ENCODE results near the gene JARID2.

The JARID2 gene

GRCh38 chr6:15349379-15349778, 103.5 kb downstream of the JARID2 start (continued):
- TF ChIP-seq, protein P1, sequence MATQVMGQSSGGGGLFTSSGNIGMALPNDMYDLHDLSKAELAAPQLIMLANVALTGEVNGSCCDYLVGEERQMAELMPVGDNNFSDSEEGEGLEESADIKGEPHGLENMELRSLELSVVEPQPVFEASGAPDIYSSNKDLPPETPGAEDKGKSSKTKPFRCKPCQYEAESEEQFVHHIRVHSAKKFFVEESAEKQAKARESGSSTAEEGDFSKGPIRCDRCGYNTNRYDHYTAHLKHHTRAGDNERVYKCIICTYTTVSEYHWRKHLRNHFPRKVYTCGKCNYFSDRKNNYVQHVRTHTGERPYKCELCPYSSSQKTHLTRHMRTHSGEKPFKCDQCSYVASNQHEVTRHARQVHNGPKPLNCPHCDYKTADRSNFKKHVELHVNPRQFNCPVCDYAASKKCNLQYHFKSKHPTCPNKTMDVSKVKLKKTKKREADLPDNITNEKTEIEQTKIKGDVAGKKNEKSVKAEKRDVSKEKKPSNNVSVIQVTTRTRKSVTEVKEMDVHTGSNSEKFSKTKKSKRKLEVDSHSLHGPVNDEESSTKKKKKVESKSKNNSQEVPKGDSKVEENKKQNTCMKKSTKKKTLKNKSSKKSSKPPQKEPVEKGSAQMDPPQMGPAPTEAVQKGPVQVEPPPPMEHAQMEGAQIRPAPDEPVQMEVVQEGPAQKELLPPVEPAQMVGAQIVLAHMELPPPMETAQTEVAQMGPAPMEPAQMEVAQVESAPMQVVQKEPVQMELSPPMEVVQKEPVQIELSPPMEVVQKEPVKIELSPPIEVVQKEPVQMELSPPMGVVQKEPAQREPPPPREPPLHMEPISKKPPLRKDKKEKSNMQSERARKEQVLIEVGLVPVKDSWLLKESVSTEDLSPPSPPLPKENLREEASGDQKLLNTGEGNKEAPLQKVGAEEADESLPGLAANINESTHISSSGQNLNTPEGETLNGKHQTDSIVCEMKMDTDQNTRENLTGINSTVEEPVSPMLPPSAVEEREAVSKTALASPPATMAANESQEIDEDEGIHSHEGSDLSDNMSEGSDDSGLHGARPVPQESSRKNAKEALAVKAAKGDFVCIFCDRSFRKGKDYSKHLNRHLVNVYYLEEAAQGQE (tag by site-specific recombination; IDR thresholded peaks at IDR 0.05) = no peak
- TF ChIP-seq, protein P2, sequence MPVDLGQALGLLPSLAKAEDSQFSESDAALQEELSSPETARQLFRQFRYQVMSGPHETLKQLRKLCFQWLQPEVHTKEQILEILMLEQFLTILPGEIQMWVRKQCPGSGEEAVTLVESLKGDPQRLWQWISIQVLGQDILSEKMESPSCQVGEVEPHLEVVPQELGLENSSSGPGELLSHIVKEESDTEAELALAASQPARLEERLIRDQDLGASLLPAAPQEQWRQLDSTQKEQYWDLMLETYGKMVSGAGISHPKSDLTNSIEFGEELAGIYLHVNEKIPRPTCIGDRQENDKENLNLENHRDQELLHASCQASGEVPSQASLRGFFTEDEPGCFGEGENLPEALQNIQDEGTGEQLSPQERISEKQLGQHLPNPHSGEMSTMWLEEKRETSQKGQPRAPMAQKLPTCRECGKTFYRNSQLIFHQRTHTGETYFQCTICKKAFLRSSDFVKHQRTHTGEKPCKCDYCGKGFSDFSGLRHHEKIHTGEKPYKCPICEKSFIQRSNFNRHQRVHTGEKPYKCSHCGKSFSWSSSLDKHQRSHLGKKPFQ (tag by site-specific recombination; IDR thresholded peaks at IDR 0.05) = no peak

DNA sequence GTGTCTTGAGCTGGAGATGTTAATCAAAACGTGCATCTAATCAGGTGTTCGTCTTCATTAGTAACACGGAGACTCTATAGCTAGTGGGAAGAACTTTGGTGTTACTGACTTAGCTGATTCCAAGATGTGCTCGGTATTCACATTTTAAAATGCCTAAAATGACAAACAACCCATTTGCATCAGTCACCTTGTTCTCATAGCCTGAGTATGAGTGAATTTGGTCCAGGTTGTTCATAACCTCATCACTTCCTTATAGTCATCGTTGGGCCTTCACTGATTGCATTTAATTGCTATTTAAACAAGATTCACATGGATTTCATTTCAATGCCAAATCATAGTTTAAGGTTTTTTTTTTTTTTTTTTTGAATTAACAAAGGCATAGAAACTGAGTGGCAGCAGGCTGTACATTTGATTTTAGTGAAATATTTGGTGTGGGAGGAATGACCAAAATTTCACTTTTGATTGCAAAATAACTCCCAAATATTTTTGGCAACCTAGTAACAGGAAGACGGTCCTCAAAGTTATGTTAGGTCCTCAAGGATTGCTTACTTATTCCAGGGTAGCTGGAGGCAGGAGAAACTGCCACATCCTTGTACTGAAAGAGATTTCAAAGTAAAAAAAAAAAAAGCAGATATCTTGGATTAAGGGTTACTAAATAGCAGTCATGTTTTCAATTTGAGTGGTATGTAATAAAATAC, 104.7 kb downstream of the JARID2 start:
- H3K27ac ChIP-seq (ENCODE audit: extremely low read depth, low read depth, low read length) = no peak overlapping the region
- POLR2A ChIA-PET = interaction anchor here (0.7 to 1.5 kb wide), 2 partner anchors 11 to 526 kb away, joined by 6 to 7 read pairs; no protein-coding TSS in a partner anchor
- CTCF ChIA-PET = interaction anchor here (0.5 kb wide), 1 partner anchor 53 kb away, joined by 5 read pairs; no protein-coding TSS in a partner anchor

More for the DNA sequence above, 104.7 kb downstream of the JARID2 start:
- TF ChIP-seq, protein P3, sequence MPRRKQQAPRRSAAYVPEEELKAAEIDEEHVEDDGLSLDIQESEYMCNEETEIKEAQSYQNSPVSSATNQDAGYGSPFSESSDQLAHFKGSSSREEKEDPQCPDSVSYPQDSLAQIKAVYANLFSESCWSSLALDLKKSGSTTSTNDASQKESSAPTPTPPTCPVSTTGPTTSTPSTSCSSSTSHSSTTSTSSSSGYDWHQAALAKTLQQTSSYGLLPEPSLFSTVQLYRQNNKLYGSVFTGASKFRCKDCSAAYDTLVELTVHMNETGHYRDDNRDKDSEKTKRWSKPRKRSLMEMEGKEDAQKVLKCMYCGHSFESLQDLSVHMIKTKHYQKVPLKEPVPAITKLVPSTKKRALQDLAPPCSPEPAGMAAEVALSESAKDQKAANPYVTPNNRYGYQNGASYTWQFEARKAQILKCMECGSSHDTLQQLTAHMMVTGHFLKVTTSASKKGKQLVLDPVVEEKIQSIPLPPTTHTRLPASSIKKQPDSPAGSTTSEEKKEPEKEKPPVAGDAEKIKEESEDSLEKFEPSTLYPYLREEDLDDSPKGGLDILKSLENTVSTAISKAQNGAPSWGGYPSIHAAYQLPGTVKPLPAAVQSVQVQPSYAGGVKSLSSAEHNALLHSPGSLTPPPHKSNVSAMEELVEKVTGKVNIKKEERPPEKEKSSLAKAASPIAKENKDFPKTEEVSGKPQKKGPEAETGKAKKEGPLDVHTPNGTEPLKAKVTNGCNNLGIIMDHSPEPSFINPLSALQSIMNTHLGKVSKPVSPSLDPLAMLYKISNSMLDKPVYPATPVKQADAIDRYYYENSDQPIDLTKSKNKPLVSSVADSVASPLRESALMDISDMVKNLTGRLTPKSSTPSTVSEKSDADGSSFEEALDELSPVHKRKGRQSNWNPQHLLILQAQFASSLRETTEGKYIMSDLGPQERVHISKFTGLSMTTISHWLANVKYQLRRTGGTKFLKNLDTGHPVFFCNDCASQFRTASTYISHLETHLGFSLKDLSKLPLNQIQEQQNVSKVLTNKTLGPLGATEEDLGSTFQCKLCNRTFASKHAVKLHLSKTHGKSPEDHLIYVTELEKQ (tag by site-specific recombination; IDR thresholded peaks at IDR 0.05; ENCODE audit: borderline replicate concordance) = no peak
- TF ChIP-seq ZNF621 (tag by site-specific recombination; IDR thresholded peaks at IDR 0.05) = no peak
- TF ChIP-seq ZNF324 (tag by site-specific recombination; IDR thresholded peaks at IDR 0.05) = no peak
- TF ChIP-seq ZNF48 (tag by site-specific recombination; IDR thresholded peaks at IDR 0.05) = no peak
- no peak for TF ChIP-seq ZNF623 (tag by site-specific recombination; IDR thresholded peaks at IDR 0.05)
- no peak for TF ChIP-seq ZNF311 (tag by site-specific recombination; IDR thresholded peaks at IDR 0.05; ENCODE audit: borderline replicate concordance)
- TF ChIP-seq WT1 (tag by site-specific recombination; IDR thresholded peaks at IDR 0.05) = no peak
- no peak for TF ChIP-seq ZNF548 (tag by site-specific recombination; IDR thresholded peaks at IDR 0.05)
- no peak for TF ChIP-seq ZNF561 (tag by site-specific recombination; IDR thresholded peaks at IDR 0.05; ENCODE audit: borderline replicate concordance)
- TF ChIP-seq ZNF426 (tag by site-specific recombination; IDR thresholded peaks at IDR 0.05) = no peak
- no peak for TF ChIP-seq ZNF280C (tag by site-specific recombination; IDR thresholded peaks at IDR 0.05)
- no peak for TF ChIP-seq ZNF202 (tag by site-specific recombination; IDR thresholded peaks at IDR 0.05; ENCODE audit: borderline replicate concordance)
- TF ChIP-seq PRDM4 (tag by site-specific recombination; IDR thresholded peaks at IDR 0.05) = no peak
- no peak for TF ChIP-seq ZNF610 (tag by site-specific recombination; IDR thresholded peaks at IDR 0.05; ENCODE audit: borderline replicate concordance)
- no peak for TF ChIP-seq ZNF114 (tag by site-specific recombination; IDR thresholded peaks at IDR 0.05)
- TF ChIP-seq, protein P4, sequence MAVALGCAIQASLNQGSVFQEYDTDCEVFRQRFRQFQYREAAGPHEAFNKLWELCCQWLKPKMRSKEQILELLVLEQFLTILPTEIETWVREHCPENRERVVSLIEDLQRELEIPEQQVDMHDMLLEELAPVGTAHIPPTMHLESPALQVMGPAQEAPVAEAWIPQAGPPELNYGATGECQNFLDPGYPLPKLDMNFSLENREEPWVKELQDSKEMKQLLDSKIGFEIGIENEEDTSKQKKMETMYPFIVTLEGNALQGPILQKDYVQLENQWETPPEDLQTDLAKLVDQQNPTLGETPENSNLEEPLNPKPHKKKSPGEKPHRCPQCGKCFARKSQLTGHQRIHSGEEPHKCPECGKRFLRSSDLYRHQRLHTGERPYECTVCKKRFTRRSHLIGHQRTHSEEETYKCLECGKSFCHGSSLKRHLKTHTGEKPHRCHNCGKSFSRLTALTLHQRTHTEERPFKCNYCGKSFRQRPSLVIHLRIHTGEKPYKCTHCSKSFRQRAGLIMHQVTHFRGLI (tag by site-specific recombination; IDR thresholded peaks at IDR 0.05) = no peak
- Histone ChIP-seq H3K9me3 (ENCODE audit: control insufficient read depth, insufficient read depth, low read depth, low read length) (no peaks in the 10 kb centered on the region), H3K36me3 (ENCODE audit: control insufficient read depth in 2 of 2, insufficient read depth in 1 of 2, low read length in 2 of 2) (no peaks in the 10 kb centered on the region), H3K4me1 (ENCODE audit: control insufficient read depth, insufficient read depth, low read length) (peaks cover 26% of the 10 kb centered on the region), H3K4me3 (ENCODE audit: low read depth, low read length) (no peak overlapping the region)
